ENCODE data around the gene GTPBP1.

The GTPBP1 gene

DNA sequence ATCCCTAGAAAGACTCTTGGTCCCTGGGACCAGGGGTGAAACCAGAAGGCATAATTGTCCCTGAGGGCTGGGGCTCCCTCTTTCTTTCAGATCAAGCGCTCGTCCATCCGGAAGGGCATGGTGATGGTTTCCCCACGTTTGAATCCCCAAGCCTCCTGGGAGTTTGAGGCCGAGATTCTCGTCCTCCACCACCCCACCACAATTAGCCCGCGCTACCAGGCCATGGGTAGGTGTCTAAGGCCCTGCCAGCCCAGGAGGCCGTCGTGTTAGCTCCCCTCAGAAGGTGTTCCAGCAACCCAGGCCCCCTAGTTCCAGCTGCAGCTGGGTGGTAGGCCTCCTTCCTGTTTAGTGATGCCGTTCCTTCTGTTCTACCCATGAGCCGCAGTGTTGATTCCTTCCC is 21.4 kb downstream of the GTPBP1 start:
- DNase-seq (ENCODE audit: low read depth) = no peak

DNA sequence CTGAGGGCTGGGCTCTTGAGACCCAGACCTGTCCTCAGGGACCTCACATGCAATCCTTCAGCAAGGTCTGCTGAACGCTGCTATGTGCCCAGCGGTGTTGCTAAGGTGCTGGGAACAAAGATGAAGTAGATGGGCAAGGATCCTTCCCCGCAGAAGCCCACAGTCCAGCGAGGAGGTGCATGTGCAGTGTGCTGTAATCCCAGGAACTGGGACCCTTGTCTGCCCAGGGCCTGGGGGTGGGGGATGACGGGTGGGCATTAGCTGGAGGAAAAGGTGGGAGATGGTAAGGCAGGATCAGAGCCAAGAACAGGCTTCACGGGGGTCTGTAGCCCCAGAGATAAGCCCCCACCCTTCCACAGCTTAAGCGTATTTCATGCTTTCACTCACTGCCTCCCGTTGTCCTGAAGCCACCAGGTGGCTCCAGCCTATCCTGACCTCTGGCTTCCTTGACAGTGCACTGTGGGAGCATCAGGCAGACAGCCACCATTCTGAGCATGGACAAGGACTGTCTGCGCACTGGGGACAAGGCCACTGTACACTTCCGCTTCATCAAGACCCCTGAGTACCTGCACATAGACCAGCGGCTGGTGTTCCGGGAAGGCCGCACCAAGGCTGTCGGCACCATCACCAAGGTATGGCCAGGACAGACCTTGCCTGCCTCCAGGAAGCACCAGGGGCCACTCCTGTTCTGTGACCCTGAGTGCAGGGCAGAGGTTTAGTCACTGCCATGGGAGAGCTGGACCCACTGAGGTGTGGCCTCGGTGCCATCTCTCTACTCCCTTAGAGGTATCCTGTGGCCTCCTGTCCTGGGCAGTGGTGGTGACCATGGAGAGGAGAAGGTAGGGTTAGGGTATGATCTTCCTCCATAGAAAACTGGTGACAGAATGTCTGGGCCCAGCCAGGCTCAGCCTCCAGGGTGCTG is 22.0 kb downstream of the GTPBP1 start:
- no peak for DNase-seq (ENCODE audit: low read depth)

DNA sequence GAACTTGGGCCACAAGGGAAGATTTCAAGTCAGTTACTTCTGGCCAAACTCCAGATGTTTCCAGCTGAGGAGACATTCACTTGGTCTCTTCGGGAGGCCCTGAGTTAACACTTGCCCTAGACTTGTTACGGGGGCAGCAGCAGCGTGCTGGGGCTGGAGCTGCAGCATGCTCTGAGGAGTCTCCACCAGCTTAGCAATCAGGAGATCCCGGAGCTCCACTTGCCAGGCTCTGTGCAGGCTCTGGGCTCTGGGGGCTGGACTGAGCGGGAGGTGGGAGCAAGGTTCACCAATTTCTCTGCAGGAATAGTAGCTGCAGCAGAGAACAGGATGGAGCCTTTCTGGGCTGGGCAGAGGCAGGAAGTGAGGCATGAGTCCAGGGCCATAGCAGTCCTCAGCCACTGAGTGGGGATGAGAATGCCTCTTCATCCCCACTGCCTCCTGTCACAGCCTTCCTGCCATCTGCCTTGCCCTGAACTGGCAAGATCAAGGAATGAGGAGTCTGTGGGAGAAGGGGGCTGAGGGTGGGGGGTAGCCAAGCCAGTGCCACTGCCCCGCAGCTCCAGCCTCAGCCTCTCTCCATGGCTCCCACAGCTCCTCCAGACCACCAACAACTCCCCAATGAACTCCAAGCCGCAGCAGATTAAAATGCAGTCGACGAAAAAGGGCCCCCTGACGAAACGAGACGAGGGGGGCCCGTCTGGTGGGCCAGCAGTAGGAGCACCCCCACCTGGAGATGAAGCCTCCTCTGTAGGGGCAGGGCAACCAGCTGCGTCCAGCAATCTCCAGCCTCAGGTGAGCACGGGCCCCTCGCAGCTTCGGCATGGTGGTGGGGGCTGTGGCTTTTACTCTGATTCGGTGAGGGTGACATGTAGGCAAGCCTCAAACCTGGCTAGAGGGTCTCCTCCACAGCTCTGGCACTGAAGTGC is 23.4 kb downstream of the GTPBP1 start:
- DNase-seq (ENCODE audit: low read depth) = no peak

DNA sequence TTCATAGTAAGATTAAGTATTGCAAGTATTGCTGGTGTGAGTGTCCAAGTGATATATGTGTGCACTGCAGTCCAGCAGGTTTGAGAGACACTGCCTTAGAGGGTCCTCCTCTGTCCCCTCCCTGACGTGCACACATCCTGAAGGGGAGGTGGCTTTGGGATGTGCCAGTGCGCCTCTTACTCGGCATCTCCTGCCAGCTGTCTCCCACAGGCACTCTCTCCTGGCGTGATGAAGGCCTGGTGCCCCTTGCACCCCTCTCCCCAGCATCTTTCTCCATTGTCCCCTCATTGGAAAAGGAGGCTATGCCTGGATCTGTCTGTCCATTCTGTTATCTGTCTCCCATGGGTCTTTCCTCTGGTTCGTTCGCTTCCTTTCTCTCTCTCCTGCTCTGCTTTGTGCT is 24.2 kb downstream of the GTPBP1 start:
- no peak for DNase-seq (ENCODE audit: low read depth)

DNA sequence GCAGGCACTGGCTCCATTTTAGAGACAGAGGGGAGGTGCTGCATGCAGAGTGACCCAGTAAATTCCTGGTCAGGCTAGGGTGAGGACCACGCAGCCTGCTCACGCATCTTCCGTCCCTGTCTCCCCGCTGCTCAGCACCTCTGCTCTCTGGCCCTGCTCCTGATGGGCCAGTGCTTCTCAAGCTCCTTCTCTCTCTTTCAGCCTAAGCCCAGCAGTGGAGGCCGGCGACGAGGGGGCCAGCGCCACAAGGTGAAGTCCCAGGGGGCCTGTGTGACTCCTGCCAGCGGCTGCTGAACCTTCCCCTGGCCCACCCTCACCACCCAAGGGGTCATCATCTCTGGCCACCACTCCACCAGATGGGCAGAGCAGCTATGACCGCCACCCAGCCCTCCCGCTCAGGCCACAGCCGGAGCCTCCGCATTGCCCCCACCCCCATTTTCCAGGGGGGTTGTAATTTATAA is 24.7 kb downstream of the GTPBP1 start:
- no peak for DNase-seq (ENCODE audit: low read depth)

DNA sequence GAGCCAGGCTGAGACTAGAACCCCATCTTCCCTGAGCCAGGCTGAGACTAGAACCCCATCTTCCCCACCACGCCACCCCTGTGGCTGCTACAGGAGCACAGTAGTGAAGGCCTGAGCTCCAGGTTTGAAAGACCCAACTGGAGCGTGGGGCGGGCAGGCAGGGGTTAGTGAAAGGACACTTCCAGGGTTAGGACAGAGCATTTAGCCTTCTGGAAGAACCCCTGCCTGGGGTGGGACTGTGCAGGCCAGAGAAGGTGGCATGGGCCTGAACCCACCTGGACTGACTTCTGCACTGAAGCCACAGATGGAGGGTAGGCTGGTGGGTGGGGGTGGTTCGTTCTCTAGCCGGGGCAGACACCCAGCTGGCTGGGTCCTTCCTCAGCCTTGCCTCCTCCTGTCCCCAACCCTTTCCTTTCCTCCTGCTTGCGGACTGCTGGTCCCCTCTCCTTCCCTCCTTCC is 26.0 kb downstream of the GTPBP1 start:
- no peak for DNase-seq (ENCODE audit: low read depth)

DNA sequence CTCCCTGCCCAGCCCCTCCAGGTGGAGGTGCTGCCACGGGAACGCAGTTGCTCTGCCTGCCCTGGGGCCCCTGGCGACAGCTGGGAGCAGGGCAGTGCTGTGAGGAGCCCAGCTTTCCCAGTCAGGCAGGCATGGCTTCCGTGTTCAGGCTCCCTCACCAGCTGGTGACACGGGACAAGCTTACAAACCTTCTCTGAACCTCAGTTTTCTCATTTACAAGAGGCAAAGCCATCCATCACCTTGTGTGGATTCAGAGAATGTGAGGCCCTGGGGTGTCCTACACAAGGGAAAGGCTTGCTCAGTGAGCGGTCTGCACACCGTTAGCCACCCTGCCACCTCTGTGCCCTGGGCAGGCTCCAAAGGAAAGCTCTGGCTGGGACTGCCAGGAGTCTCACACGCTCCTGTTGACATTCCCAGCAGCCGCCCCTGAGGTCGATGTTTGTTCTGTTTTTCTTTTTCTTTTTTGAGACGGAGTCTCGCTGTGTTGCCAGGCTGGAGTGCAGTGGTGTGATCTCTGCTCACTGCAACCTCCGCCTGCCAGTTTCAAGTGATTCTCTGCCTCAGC is 26.6 kb downstream of the GTPBP1 start:
- no peak for DNase-seq (ENCODE audit: low read depth)

DNA sequence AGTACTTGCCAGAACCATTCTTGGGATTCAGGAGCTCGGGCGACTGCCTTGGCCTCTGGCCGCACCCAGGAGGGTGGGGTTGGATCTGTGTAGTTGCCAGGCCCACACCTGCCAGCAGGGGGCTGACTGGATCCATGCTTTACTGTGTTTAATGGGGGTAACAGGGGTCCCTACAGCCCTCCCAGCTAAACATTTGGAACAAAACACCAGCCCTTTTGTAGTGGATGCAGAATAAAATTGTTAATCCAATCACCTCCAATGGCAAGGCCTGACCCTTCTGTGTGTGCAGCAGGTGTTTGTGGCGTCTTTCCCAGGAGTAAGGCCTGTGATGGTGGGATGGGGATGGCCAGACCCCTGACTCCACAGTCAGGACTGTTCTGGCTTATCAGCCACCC is 27.6 kb downstream of the GTPBP1 start:
- no peak for DNase-seq (ENCODE audit: low read depth)

DNA sequence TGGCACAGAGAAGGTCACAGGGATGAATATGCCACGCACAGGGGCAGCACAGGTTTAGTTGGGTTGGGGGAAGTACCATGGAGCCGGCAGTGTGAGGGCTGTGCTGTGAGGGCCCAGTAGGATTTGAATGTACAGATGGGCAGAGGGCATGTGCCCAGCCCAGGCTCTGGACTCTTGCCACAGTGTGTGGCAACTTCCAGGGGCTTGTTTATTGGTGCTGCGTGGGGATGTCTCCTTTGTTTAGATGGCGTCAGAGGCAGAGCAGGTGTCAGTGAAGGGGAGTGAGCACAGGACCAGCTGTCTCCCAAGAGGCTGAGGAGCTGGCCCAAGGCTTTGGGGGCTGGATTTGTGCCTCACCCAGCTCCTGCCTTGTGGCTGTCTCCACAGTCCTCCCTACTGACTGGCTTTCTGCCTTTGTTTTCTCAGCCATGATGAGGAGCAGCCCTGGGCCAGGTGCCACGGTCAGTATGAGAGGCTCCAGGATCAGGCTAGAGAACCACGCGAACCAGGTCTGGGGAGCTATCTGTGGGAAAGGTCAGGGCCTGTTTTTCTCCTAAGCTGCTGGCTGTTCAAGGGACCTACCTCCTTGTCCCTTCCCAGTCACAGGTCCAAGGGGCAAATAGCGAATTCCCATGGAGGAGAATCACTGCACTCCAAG is 28.1 kb downstream of the GTPBP1 start:
- DNase-seq (ENCODE audit: low read depth) = no peak

DNA sequence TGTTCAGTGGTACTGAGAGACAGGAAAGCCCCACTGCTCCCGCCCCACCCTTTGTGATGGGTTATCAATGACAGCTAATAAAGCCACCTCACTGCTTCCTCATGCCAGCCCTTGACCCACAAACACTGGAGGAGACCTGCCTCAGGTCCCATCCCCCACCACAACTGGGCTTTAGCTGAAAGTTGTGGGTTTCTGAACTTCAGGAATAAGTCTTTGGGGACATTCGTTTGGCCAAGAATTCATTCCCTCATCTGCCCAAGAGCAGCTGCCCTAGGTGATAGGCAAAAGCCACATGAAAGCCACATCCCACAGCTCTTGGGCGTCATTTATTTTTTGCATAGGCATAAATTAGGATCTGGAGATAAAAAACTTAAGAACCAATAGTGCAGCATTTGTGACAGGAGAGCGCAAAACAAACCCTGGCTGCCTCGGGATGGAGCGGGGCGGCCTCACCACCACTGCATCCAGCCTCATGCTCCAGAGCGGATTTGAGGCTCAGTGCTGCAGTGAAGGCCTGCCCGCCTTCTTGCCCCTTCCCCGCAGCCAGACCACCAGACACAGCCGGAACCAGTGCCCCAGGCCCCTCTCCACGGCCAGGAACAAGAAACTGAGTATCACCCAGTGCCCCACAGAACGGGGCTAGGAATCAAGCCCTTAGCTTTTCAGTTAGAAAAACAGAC is 28.8 kb downstream of the GTPBP1 start:
- no peak for DNase-seq (ENCODE audit: low read depth)

DNA sequence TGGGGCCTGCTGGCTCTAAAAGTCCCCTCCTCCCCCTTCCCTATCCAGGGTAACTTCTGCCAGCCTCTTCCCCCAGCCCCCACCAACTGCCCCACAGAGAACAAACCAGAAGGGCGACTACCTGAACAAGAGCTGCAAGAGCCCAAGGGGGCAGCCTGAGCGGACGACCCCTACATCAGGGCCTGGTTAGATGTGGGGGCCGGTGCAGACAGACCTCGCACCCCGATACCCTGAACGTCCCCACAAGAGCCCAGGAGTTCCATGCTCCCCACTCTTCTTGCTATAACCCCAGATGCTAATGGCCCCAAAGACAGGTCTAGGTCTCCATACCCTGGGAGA is 29.4 kb downstream of the GTPBP1 start:
- no peak for DNase-seq (ENCODE audit: low read depth)

DNA sequence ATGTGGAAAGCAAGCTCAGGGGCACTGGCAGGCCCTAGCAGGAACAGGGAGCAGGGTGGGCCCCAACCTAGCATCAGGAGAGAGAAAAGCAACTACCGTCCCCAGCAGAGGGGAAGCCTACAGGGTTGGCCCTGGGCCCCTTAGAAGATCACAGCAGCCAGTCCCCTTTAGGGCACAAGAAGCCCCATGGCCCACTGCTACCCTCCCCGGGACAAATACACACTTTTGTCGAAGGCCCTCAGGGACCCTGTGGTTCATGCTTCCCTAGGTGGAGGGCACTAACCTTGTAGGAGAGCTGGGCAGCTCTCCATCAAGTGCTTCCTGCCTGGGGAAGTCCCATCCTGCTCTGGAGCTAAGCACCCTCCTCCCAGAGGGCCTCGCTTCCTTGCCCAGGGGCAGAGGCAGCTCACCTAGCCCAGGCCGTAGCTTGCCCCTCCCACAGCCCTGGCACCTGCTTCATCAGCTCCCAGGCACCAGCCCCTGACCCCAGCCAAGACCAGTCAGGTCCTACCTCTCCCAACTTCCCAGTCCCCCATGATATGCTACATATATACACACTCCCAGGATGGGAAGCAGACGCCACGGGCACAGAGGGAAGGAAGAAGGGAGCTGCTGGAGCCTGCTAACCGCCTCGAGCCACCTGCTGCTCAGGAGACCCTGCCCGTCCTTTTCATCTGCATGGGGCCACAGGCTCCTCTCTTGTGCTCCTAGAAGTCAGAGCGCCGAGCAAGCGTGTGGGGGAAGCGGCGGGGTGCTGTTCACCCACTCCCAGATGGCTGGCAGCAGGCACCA is 29.9 kb downstream of the GTPBP1 start:
- DNase-seq (ENCODE audit: low read depth) = no peak

DNA sequence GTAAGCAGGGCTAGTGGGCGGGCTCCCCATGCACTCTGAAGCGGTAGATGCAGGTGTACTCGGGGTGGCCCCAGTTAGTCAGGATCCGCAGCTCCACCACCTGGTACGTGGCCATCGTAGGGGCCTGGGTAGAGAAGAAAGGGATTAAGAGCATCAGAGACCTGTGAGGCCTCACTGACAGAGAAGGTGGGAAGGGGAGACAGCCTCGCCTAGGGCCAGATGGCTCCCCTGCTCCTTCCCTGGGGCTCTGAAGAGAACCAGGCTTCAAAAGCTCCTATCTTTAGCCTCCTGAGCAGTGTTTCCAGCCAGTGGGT is 30.5 kb downstream of the GTPBP1 start:
- no peak for DNase-seq (ENCODE audit: low read depth)

DNA sequence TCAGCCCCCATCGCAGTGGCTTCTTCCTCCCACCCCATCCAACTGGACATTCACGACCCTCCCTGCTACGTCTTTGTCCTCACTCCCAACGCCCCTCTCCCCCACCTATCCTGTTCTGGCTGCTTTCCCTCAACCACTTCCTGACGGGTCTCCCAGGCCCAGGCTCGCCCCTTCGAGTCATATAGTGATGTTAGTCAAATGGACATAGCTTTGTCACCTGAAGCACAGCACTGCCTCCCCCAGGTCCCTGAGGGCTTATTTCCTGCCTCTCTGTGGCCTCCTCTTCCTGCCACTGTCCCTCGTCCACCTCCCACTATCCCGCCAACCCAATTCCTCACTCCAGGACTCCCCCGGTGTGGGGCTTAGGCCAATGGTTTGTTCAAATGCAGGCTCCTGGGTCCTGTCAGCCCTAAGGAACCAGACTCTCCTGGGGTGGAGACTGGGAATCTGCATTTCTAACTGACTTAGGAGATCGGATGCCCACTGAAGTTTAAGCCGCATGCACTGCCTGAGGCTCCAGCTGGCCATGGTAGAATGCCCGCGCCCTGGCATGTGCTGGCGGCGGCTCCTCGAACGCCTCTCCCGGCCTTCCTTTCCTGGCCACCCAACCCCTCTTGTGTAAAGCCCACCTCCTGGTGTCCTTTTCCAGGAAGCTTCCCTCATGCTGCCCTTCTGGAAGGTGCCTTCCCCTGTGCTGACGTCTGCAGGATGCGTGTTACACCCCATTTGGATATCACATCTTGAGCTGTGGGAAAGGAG is 31.7 kb downstream of the GTPBP1 start:
- DNase-seq (ENCODE audit: low read depth) = no peak

DNA sequence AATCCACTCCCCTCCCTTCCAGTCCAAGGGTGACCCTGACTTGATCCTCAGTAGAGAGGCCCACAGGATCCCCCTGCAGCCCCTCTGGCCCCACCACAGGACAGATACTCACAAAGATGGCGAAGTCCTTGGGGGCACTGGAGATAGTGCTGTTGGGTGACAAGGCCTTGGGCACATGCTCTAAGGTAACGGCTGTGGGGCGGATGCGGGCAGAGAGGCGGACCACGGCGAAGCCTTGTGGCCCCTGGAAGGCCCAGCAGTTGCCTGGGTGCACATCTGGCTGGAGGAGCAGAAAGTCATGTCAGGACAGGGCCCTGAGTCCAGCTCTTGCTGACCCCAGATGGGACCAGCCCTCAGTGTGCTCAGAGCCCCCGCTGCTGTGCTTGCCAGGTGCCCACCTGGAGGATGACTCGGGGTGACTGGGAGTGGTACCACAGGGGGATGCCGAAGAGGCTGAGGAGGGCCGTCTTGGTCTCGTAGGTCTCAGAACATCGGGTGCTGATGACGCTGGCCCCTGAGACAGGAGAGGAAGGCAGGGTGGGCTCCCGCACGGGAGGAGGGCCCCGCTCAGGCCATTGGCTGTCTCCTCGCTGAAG is 32.8 kb downstream of the GTPBP1 start:
- no peak for DNase-seq (ENCODE audit: low read depth)

DNA sequence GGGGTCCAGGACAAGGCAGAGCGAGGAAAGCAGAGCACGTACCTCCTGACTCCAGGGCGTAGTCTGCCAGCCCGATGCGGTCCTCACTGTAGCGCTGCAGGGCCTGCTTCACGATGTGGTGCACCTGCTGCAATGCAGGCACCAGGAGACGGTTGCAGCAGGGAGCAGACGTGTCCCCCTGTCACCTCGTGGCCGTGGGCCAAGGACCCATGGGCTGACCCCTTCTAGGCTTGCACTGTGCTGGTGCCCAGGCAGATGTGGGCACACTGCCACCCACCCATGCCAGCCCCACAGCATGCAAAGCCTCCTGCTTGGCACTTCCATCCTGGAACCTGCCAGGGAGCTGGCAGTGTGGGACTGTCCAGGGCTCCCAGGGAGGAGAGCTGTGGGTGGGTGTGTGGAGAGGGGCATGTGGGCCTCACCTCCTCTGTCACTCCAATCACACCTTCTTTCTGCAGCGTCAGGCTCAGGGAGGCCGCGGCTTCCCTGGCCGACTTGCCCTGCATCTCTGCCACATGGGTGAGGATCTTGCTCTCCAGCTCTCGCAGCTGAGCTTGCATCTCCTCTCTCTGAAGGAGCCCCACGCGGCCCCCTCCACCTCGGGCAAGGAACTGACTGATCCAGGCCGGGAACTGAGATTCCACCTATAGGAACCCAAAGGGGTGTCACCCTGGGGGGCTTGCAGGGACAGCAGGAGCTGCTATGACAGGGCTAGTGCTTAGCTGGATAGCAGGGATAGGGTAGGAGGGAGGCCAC is 33.7 kb downstream of the GTPBP1 start:
- no peak for DNase-seq (ENCODE audit: low read depth)

DNA sequence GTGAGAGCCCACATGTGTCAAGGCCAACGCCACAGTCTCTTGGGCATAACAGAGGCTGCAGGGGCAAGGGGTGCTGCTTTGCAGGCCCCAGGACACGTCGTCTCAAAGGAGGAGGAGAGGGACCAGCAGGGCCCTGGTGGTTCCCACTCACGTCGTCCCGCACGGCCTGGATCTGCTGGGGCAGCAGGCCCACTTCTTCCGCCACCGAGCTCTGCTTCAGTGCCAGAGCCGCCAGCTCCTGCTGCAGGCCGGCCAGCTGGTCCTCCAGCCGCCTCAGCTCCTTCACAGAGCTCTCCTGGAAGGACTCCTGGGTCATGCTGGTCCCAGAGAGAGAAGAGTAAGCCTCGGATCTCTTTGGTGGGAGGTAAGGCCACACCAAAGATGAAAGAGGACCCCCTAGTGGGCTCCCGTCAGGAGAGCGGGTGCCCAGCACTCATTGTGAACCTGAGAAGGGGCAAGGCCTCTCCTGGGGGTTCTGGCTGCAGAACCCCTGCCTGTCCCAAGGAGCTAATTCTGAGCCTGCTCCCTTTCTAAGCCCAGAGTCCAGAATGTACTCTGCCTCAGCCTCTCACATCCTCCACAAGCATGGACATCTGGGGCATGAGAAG is 34.5 kb downstream of the GTPBP1 start:
- no peak for DNase-seq (ENCODE audit: low read depth)

DNA sequence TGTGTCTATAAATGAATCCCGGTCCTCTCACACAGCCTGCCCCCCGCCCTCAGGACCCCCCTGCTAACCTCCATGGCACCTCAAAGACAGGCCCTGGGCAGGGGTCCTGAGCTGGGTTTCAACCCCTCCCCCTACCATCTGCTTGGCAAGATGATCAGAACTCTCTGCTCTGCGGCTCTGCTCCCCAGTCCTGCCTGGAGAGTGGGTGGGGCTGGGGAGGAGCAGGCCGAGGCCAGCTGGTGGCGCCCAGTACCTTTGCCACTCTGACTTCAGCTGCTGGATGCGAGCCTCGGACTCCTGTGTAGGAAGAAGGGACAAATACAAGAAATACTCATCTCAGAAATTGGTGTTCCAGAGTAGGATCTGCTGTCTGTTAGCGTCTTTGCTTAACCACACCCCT is 35.0 kb downstream of the GTPBP1 start:
- DNase-seq (ENCODE audit: low read depth) = no peak

DNA sequence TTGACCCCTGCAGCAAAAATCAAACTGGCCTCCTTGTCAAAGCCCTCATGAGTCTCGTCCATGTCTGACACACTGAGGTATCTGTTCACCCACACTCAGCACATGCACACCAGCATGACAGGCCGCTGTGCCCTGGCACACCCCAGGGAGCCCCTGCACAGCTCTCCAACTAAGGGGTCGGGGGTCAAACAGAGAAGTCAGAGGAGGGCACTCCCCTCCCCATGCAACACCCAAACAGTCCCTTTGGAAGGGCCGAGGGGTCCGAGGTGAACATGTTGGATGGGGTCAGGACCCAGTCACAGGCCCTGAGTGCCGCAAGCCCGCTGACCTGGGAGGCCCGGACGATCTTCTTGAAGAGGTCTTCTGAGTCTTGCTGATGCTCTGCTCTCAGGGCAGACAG is 35.4 kb downstream of the GTPBP1 start:
- DNase-seq (ENCODE audit: low read depth) = no peak

All from GM04503 (cell line).